Measurements from ENCODE around the gene AK8. TPM values are rescaled to one million over a fixed set of nuclear protein-coding genes. Genes with fewer than 3 reads are reported as not detected.

Gene AK8
- total and polyA plus RNA-seq, 12 donors = 0.09 to 1.0 (median 0.21) TPM; not detected in 6

DNA sequence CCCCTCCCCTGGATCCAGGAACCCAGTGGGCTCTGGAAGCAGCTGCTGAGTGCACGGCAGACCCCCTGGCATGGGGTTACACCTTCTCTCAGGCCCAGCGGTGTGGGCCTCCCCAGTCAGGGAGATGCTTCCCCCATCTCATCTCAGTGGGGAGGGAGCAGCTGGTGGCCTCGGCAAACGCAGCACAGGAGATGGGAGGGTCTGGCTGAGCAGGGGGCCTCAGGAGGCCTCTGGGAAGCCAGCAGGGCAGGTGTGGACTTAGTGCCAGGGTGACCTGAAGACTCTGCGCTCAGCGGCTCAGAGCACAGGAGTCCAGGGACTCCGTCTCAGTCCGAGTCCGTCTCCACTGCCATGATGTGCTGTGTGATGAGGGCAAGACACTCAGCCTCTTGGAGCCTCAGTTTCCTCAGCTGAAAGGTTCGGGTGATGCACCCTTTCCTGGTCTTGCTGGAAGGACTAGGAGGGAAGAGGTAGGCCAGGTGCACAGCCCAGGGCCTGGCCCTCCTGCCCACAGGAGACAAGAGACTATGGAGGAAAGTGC is 107.2 kb downstream of the AK8 start:
- ATAC-seq = peak in 1 of 8 donors; percentile 48
- intact Hi-C loops (cut with DNase I) = no loop called here
- H3K27ac ChIP-seq = peak overlapping the region in 4 of 10 donors; percentile 53 to 87 (median 76)
- peaks cover 0 to 13% (median 0%) of the 10 kb centered on the region in 11 donors for H3K9me3 ChIP-seq
- TF ChIP-seq, protein P1, sequence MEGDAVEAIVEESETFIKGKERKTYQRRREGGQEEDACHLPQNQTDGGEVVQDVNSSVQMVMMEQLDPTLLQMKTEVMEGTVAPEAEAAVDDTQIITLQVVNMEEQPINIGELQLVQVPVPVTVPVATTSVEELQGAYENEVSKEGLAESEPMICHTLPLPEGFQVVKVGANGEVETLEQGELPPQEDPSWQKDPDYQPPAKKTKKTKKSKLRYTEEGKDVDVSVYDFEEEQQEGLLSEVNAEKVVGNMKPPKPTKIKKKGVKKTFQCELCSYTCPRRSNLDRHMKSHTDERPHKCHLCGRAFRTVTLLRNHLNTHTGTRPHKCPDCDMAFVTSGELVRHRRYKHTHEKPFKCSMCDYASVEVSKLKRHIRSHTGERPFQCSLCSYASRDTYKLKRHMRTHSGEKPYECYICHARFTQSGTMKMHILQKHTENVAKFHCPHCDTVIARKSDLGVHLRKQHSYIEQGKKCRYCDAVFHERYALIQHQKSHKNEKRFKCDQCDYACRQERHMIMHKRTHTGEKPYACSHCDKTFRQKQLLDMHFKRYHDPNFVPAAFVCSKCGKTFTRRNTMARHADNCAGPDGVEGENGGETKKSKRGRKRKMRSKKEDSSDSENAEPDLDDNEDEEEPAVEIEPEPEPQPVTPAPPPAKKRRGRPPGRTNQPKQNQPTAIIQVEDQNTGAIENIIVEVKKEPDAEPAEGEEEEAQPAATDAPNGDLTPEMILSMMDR (IDR thresholded peaks at IDR 0.05) = no peak
- peaks cover 0 to 8% (median 0%) of the 10 kb centered on the region in 7 donors for H3K27me3 ChIP-seq
- H3K4me3 ChIP-seq = peak overlapping the region in 9 of 10 donors; percentile 57 to 98 (median 74)
- DNase-seq = no peak
- 85 to 92% methylated on average over 10 of the region's 10 CpGs for WGBS, 2 donors
- H3K4me1 ChIP-seq = peaks cover 0 to 19% (median 17%) of the 10 kb centered on the region in 9 donors
- no peaks in the 10 kb centered on the region for H3K36me3 ChIP-seq

DNA sequence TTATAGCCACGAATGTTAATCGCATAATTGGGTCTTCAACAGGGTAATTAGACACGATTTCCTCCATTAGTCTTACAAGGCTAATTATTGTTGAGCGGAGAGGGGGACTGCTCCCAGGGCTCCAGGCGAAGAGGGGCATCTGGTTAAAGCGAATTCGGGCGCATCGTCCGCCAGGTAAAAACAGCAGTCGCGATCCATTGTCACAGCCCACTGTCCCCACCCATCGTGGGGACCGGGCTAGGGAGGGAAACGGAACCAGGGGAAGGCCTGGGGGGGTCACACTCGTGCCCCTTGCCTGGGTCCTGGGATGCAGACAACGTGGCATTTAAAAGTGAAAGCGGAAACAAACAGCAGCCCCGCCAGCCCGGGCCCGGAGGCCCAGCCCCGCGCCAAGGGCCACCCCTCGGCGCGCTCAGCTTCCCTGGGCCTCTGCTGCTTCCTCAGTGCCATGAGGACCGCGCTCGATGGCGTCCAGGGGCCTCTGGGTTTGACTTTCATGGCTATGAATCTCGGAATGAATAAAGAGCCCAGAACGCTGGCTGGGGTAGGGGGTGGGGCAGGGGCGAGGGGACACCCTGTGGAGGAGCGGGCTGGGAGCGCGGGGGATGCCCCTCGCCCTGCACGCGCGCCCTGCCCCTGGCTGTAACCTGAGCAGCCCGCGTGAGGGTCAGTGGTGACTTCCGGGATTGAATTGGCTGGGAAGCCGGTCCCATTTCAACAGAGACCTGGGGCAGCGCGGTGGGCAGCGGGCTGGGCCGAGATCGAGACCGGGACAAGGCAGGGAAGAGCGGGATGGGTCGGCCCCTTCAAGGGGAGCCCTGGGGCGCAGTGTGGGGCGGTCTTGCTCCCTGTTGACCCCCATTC is 107.9 kb downstream of the AK8 start:
- H3K36me3 ChIP-seq = no peaks in the 10 kb centered on the region
- intact Hi-C loops (cut with DNase I) = no loop called here
- H3K27me3 ChIP-seq = peaks cover 0 to 8% (median 0%) of the 10 kb centered on the region in 7 donors
- peak; percentile 44 to 65 for DNase-seq
- 6 to 9% methylated on average over 51 to 54 of the region's 54 CpGs for WGBS, 2 donors
- H3K27ac ChIP-seq = peak overlapping the region in 8 of 10 donors; percentile 42 to 87 (median 70)
- H3K9me3 ChIP-seq = peaks cover 0 to 13% (median 0%) of the 10 kb centered on the region in 11 donors
- peaks cover 0 to 19% (median 17%) of the 10 kb centered on the region in 9 donors for H3K4me1 ChIP-seq
- H3K4me3 ChIP-seq = peak overlapping the region; percentile 57 to 98 (median 74)
- TF ChIP-seq, protein P1 (IDR thresholded peaks at IDR 0.05) = no peak
- ATAC-seq = peak; percentile 86 to 93 (median 90)

- peak overlapping the region; percentile 57 to 98 (median 74) for H3K4me3 ChIP-seq
- no peaks in the 10 kb centered on the region for H3K36me3 ChIP-seq
- intact Hi-C loops (cut with DNase I) = no loop called here
- H3K27me3 ChIP-seq = peaks cover 0 to 8% (median 0%) of the 10 kb centered on the region in 7 donors
- DNase-seq = peak; percentile 30 to 48
- ATAC-seq = peak; percentile 72 to 87 (median 80)
- H3K4me1 ChIP-seq = peaks cover 0 to 19% (median 17%) of the 10 kb centered on the region in 9 donors
- TF ChIP-seq, protein P1 (IDR thresholded peaks at IDR 0.05) = peak in 8 of 9 donors; percentile 27 to 51 (median 40)
- H3K27ac ChIP-seq = peak overlapping the region in 8 of 10 donors; percentile 42 to 87 (median 70)
- H3K9me3 ChIP-seq = peaks cover 0 to 13% (median 0%) of the 10 kb centered on the region in 11 donors
- 2% methylated on average over 25 of the region's 25 CpGs for WGBS, 2 donors
These were observed 108.9 kb downstream of the AK8 start for GRCh38 chr9:132768932-132769905.
